GM21529 (cell line): ENCODE results near the gene EFHC1.
"Not testable (repeated sequence)": the region's sequence is repeated elsewhere in the genome, so short reads cannot be mapped to it uniquely, and the experiment has no call there.

Source experiments
- ATAC-seq: cut with Tn5 transposase; IDR thresholded peaks from one replicate; pipeline ENCODE4 v1.9.1; 2021; ENCODE audit not compliant: unreplicated experiment

EFHC1 gene

DNA sequence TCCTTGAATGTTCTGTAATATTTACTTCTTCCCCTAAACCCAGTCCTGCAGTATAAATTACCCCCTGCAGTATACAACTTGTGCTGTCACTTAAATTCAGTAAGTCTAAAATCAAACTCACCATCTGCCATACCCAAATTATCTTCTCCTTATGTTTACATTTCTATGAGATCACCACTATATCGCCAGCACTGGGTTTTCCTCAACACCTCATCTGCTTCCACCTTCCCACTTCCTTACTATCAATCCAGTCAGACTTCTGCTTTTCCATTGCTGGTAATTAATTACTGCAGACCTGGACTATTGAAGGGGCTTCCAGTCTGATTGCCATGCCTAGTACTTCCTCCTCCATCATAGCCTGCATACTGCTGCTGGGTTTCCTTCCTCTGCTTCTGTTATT, 15.2 kb downstream of the EFHC1 start:
- no peak for ATAC-seq

- ATAC-seq: no peak
Measured at GRCh38 chr6:52438926-52439325, 18.8 kb downstream of the EFHC1 start.

DNA sequence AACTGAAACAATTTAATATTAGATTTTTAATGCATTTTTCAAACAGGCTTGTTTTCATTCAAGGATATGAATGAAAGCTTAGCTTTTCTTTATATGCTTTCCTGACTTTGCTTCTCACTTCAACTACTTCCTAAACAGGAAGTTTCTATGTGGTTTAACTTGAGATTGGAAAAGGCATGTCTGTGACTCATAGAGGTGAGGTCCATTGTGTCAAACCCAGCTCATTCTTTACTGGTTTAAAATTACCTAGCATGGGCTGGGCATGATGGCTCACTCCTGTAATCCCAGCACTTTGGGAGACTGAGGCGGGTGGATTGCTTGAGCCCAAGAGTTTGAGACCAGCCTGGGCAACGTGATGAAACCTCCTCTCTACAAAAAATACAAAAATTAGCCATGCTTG, 34.4 kb downstream of the EFHC1 start:
- no peak for ATAC-seq

DNA sequence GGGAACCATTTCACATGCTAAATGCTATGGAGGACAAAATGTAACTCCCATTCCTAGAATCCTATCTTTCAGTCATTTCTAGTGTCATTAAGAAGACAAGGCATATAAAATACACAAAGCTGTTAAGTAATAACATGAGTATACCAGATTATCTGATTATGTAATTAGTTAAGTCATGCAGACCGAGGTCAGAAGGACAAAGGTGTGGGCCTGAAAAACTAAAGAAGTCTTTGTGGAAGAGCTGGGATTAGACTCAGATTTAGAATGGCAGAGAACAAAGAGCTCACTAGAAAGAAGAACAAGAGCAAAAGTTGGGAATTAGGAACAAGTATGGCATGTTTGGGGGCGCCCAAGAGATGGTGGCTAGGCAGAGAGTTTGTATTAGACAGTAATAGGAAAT, 37.0 kb downstream of the EFHC1 start:
- no peak for ATAC-seq

- ATAC-seq: not testable (repeated sequence)
Measured at GRCh38 chr6:52461194-52461593, 41.1 kb downstream of the EFHC1 start.

GRCh38 chr6:52474173-52474572, 54.0 kb downstream of the EFHC1 start:
- no peak for ATAC-seq

GRCh38 chr6:52475307-52475706, 55.2 kb downstream of the EFHC1 start:
- ATAC-seq: no peak

- no peak for ATAC-seq
Measured at GRCh38 chr6:52482903-52483670, 62.9 kb downstream of the EFHC1 start.

DNA sequence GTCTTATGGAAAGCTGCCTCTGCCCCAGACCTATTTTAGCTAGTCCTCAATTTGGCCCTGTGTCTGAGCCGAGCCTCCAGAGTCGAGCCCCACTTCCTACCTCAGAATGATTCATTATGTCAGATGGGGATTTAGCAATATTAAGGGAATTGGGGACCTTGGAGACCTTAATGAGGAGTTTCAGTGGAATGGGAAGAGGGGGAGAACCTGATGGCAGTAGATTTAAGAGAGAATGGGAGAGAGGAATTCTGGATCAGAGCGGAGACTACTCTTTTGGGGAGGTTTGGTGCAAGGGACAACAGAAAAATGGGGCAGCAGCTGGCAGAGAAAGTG, 63.5 kb downstream of the EFHC1 start:
- no peak for ATAC-seq

GRCh38 chr6:52489881-52490280, 69.7 kb downstream of the EFHC1 start:
- no peak for ATAC-seq

DNA sequence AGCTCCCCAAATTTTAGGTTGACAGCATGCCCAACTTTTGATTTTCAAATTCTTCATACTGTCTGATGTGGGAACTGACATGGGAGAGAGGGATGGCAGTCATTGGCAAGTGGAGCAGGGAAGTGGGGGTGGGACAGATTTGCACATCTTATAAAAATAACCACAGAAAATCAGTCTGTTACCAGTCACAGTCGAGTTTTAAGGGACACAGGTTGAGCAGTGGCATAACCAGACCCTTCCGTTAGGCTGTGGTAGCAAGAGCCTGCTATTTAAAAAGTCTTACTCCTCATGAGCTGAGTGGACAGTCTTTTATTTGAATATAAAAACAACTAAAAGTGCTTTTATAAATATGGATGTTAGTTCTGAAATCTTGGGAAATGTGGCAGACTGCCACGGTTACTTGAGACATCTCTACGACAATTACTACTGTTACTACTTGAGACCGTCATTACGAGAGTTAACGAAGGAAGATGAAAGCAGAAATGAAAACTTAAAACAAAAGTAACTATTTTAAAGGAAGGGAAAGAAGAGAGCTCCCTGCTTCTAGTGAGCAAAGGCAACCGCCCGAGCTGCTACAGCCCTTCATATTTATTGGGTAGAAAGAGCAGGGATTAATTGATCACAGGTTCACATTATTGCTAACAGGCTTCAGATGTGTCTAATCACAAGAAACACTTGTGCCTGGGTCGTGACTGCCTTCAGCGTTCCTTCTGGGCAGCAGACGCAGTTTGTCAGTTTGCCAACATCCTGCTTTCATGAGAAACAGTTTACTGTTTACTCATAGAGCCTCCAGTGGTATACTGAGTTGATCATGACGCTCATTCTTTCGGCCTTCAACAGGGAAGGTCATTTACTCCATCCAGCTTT, 71.3 kb downstream of the EFHC1 start:
- ATAC-seq: peak; percentile 66

- ATAC-seq: peak; percentile 17
Measured at GRCh38 chr6:52493669-52494068, 73.5 kb downstream of the EFHC1 start.

- no peak for ATAC-seq
Measured at GRCh38 chr6:52494298-52495072, 74.3 kb downstream of the EFHC1 start.

- ATAC-seq: no peak
Measured at GRCh38 chr6:52495922-52496321, 75.8 kb downstream of the EFHC1 start.

GRCh38 chr6:52496631-52497030, 76.5 kb downstream of the EFHC1 start:
- no peak for ATAC-seq

GRCh38 chr6:52497652-52498408, 77.7 kb downstream of the EFHC1 start:
- ATAC-seq: peak; percentile 79

- ATAC-seq: peak; percentile 58
Measured at GRCh38 chr6:52498538-52499017, 78.4 kb downstream of the EFHC1 start.

- ATAC-seq: no peak
Measured at GRCh38 chr6:52499026-52499425, 78.9 kb downstream of the EFHC1 start.

GRCh38 chr6:52499681-52500236, 79.6 kb downstream of the EFHC1 start:
- ATAC-seq: no peak
